H9 (cell line): ENCODE measurements around the gene LNPEP. TPM values are rescaled to one million over a fixed set of nuclear protein-coding genes. Genes with fewer than 3 reads are reported as not detected.

Source experiments
- DNase-seq: peaks from one replicate; pipeline ENCODE4 v3.0.0-alpha.2; 2017
- H2AFZ ChIP-seq: one replicate; pipeline ENCODE4 v1.6.1; 2013; ENCODE audit warnings: mild to moderate bottlenecking, low read length, control low read depth, moderate library complexity
- H2AK5ac ChIP-seq: 2 replicates; pipeline ENCODE4 v1.6.1; 2013; ENCODE audit warnings: low read length, control low read depth, mixed read lengths; ENCODE audit not compliant: insufficient read length
- H2BK120ac ChIP-seq: one replicate; pipeline ENCODE4 v1.6.1; 2013; ENCODE audit warnings: low read depth, mild to moderate bottlenecking, low read length, control low read depth, inconsistent platforms; ENCODE audit not compliant: poor library complexity, severe bottlenecking
- H2BK12ac ChIP-seq: 2 replicates; pipeline ENCODE4 v1.6.1; 2013; ENCODE audit warnings: low read length, control low read depth, mixed read lengths, low read depth; ENCODE audit not compliant: insufficient read length
- H2BK15ac ChIP-seq: 2 replicates; pipeline ENCODE4 v1.6.1; 2013; ENCODE audit warnings: low read depth, low read length, control low read depth
- H2BK20ac ChIP-seq: one replicate; pipeline ENCODE4 v1.6.1; 2013; ENCODE audit warnings: low read depth, mild to moderate bottlenecking, low read length, control low read depth, inconsistent platforms; ENCODE audit not compliant: poor library complexity, severe bottlenecking
- H2BK5ac ChIP-seq: 2 replicates; pipeline ENCODE4 v1.6.1; 2013; ENCODE audit warnings: low read length, control low read depth, mixed read lengths; ENCODE audit not compliant: insufficient read length
- H3K14ac ChIP-seq: 2 replicates; pipeline ENCODE4 v1.6.1; 2013; ENCODE audit warnings: low read length, control low read depth; ENCODE audit not compliant: insufficient read depth
- H3K18ac ChIP-seq: 2 replicates; pipeline ENCODE4 v1.6.1; 2013; ENCODE audit warnings: low read depth, mild to moderate bottlenecking, mixed read lengths, low read length, control low read depth; ENCODE audit not compliant: insufficient read length
- H3K23ac ChIP-seq: 2 replicates; pipeline ENCODE4 v1.6.1; 2013; ENCODE audit warnings: low read length, control low read depth, mixed read lengths, low read depth; ENCODE audit not compliant: insufficient read length
- H3K23me2 ChIP-seq: 2 replicates; pipeline ENCODE4 v1.6.1; 2013; ENCODE audit warnings: low read depth, mild to moderate bottlenecking, mixed read lengths, low read length, control low read depth; ENCODE audit not compliant: insufficient read length, poor library complexity, severe bottlenecking
- H3K27ac ChIP-seq: 2 replicates; pipeline ENCODE4 v1.5.1; 2013; ENCODE audit warnings: low read length, control low read depth, mixed read lengths, low read depth; ENCODE audit not compliant: insufficient read length
- H3K27me3 ChIP-seq: 2 replicates; pipeline ENCODE4 v1.6.1; 2013; ENCODE audit warnings: low read length, control low read depth, inconsistent platforms; ENCODE audit not compliant: insufficient read depth
- H3K4ac ChIP-seq: 2 replicates; pipeline ENCODE4 v1.6.1; 2013; ENCODE audit warnings: low read depth, mild to moderate bottlenecking, control low read depth, inconsistent platforms, low read length, moderate library complexity
- H3K4me1 ChIP-seq: 2 replicates; pipeline ENCODE4 v1.6.1; 2013; ENCODE audit warnings: low read length, control low read depth, inconsistent platforms; ENCODE audit not compliant: insufficient read depth
- H3K4me2 ChIP-seq: 2 replicates; pipeline ENCODE4 v1.6.1; 2013; ENCODE audit warnings: low read length, control low read depth, mixed read lengths; ENCODE audit not compliant: insufficient read length, insufficient read depth
- H3K56ac ChIP-seq: 2 replicates; pipeline ENCODE4 v1.6.1; 2013; ENCODE audit warnings: low read depth, mild to moderate bottlenecking, mixed read lengths, low read length, control low read depth; ENCODE audit not compliant: insufficient read length
- H3K79me1 ChIP-seq: 2 replicates; pipeline ENCODE4 v1.6.1; 2013; ENCODE audit warnings: low read depth, mild to moderate bottlenecking, moderate library complexity, low read length, control low read depth, inconsistent platforms; ENCODE audit not compliant: insufficient read depth, poor library complexity, severe bottlenecking
- H3K79me2 ChIP-seq: 2 replicates; pipeline ENCODE4 v1.6.1; 2013; ENCODE audit warnings: low read length, control low read depth, inconsistent platforms; ENCODE audit not compliant: insufficient read depth
- H3K9ac ChIP-seq: 2 replicates; pipeline ENCODE4 v1.6.1; 2013; ENCODE audit warnings: low read length, control low read depth, mixed read lengths; ENCODE audit not compliant: insufficient read length; ENCODE audit errors: extremely low read depth
- H3K9me3 ChIP-seq: one replicate; pipeline ENCODE4 v1.6.1; 2013; ENCODE audit warnings: low read depth, low read length, inconsistent platforms; ENCODE audit not compliant: control insufficient read depth
- H3T11ph ChIP-seq: one replicate; pipeline ENCODE4 v1.6.1; 2013; ENCODE audit warnings: mild to moderate bottlenecking, low read length, control low read depth, inconsistent platforms
- H4K20me1 ChIP-seq: one replicate; pipeline ENCODE4 v1.6.1; 2013; ENCODE audit not compliant: control insufficient read depth, insufficient read length, insufficient read depth
- H4K5ac ChIP-seq: 2 replicates; pipeline ENCODE4 v1.6.1; 2013; ENCODE audit warnings: low read depth, mild to moderate bottlenecking, mixed read lengths, low read length, control low read depth; ENCODE audit not compliant: insufficient read length
- H4K8ac ChIP-seq: replicated peaks from 2 replicates; pipeline ENCODE4 v1.6.1; 2013; ENCODE audit warnings: low read length, control low read depth, mixed read lengths, low read depth; ENCODE audit not compliant: insufficient read length
- H4K91ac ChIP-seq: 2 replicates; pipeline ENCODE4 v1.6.1; 2013; ENCODE audit warnings: low read depth, mild to moderate bottlenecking, moderate library complexity, mixed read lengths, low read length, control low read depth; ENCODE audit not compliant: insufficient read length
- H3K27ac Mint-ChIP-seq, 3 experiments: 2 replicates in 2 of 3; 3 replicates in 1 of 3; pipeline ENCODE4 v1.8.0; 2020 to 2021; ENCODE audit warnings: mixed read lengths in 3 of 3, mild to moderate bottlenecking in 1 of 3, moderate library complexity in 1 of 3
- H3K27me3 Mint-ChIP-seq: 2 replicates; pipeline ENCODE4 v1.8.0; 2021; ENCODE audit warnings: low read depth, mild to moderate bottlenecking, moderate library complexity, mixed read lengths
- H3K36me3 Mint-ChIP-seq, 3 experiments: 2 replicates in 2 of 3; 3 replicates in 1 of 3; pipeline ENCODE4 v1.8.0; 2020 to 2021; ENCODE audit warnings: low read depth in 3 of 3, mixed read lengths in 3 of 3; ENCODE audit not compliant: insufficient read depth in 1 of 3
- H3K4me1 Mint-ChIP-seq, 2 experiments: 2 replicates each; pipeline ENCODE4 v1.8.0; 2020; ENCODE audit warnings: mixed read lengths in 2 of 2
- H3K4me3 Mint-ChIP-seq, 2 experiments: 2 replicates in 1 of 2; 3 replicates in 1 of 2; pipeline ENCODE4 v1.8.0; 2020 to 2021; ENCODE audit warnings: mild to moderate bottlenecking in 2 of 2, mixed read lengths in 2 of 2, moderate library complexity in 1 of 2
- H3K9me3 Mint-ChIP-seq, 2 experiments: 2 replicates in 1 of 2; 3 replicates in 1 of 2; pipeline ENCODE4 v1.8.0; 2020; ENCODE audit warnings: mild to moderate bottlenecking in 2 of 2, mixed read lengths in 2 of 2, moderate library complexity in 1 of 2
- WGBS: extraction: QIAGEN DNeasy Blood & Tissue Kit; methylation state at CpG from one replicate; pipeline ENCODE4 v1.1.7; 2013; ENCODE audit warnings: missing lambda C conversion rate, low lambda C conversion rate, mixed read lengths; ENCODE audit not compliant: insufficient read length; ENCODE audit errors: extremely low coverage; 5-methylcytosine and 5-hydroxymethylcytosine counted together
- total RNA-seq: library from RNA; stranded (reverse); gene quantifications from 2 replicates; pipeline ENCODE4 v1.2.1, GENCODE V29; 2021
- TF ChIP-seq, protein P1 (sequence below): fragments of 200-600 bp; sonication (generic); conservative IDR thresholded peaks from 3 replicates; pipeline ENCODE4 v1.8.0; 2021; ENCODE audit warnings: antibody characterized with exemption, mild to moderate bottlenecking

LNPEP gene
- total RNA-seq, 1 experiment from 2014 or later = 4.1 TPM

- no peaks in the 10 kb centered on the region for H3K27me3 ChIP-seq
- H3K79me2 ChIP-seq = no peaks in the 10 kb centered on the region
- no peak overlapping the region for H3K18ac ChIP-seq
- no peak overlapping the region for H3K4me3 Mint-ChIP-seq
- no peak overlapping the region for H3K4me2 ChIP-seq
- H2BK20ac ChIP-seq = no peak overlapping the region
- no peak overlapping the region for H3K27ac ChIP-seq
- H3K56ac ChIP-seq = no peak overlapping the region
- H3K79me1 ChIP-seq = no peaks in the 10 kb centered on the region
- H4K91ac ChIP-seq = no peak overlapping the region
- H3K4me1 ChIP-seq = no peaks in the 10 kb centered on the region
- H4K20me1 ChIP-seq = no peaks in the 10 kb centered on the region
- no peak overlapping the region for H4K5ac ChIP-seq
- no peaks in the 10 kb centered on the region for H3K9me3 ChIP-seq
- no CpG with 5 or more reads among the region's 1 CpG for WGBS
- peaks cover 6% of the 10 kb centered on the region in 2 experiments for H3K4me1 Mint-ChIP-seq
- no peak overlapping the region for H2BK12ac ChIP-seq
- no peak overlapping the region for H3K9ac ChIP-seq
- no peak overlapping the region for H4K8ac ChIP-seq
- H2BK120ac ChIP-seq = no peak overlapping the region
- H3K27ac Mint-ChIP-seq = 0 out of 7 replicates have a peak overlapping the region, but pooled peaks of 1 of the 3 experiments have one; percentile 27
- TF ChIP-seq, protein P1, sequence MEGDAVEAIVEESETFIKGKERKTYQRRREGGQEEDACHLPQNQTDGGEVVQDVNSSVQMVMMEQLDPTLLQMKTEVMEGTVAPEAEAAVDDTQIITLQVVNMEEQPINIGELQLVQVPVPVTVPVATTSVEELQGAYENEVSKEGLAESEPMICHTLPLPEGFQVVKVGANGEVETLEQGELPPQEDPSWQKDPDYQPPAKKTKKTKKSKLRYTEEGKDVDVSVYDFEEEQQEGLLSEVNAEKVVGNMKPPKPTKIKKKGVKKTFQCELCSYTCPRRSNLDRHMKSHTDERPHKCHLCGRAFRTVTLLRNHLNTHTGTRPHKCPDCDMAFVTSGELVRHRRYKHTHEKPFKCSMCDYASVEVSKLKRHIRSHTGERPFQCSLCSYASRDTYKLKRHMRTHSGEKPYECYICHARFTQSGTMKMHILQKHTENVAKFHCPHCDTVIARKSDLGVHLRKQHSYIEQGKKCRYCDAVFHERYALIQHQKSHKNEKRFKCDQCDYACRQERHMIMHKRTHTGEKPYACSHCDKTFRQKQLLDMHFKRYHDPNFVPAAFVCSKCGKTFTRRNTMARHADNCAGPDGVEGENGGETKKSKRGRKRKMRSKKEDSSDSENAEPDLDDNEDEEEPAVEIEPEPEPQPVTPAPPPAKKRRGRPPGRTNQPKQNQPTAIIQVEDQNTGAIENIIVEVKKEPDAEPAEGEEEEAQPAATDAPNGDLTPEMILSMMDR = no peak
- no peaks in the 10 kb centered on the region for H3K9me3 Mint-ChIP-seq
- no peak overlapping the region for H3T11ph ChIP-seq
- no peak overlapping the region for H3K23ac ChIP-seq
- DNase-seq = no peak
- no peaks in the 10 kb centered on the region; a peak in 1 of 7 replicates for H3K36me3 Mint-ChIP-seq
- H2AFZ ChIP-seq = no peak overlapping the region
- no peak overlapping the region for H2BK5ac ChIP-seq
- H3K4ac ChIP-seq = no peak overlapping the region
- no peak overlapping the region for H2BK15ac ChIP-seq
- no peak overlapping the region for H2AK5ac ChIP-seq
- no peak overlapping the region for H3K14ac ChIP-seq
- no peaks in the 10 kb centered on the region for H3K27me3 Mint-ChIP-seq
- no peaks in the 10 kb centered on the region for H3K23me2 ChIP-seq
Measured at GRCh38 chr5:97022898-97023297, 87.0 kb downstream of the LNPEP start.
